Activated naive CD8-positive, alpha-beta T cell (primary cell): ENCODE measurements around the gene MAN1A1.

Experiments
- H3K27ac Mint-ChIP-seq: one replicate; pipeline ENCODE4 v1.8.0; 2021; ENCODE audit warnings: mixed read lengths
- H3K27me3 Mint-ChIP-seq: one replicate; pipeline ENCODE4 v1.8.0; 2021; ENCODE audit warnings: mixed read lengths
- H3K36me3 Mint-ChIP-seq: one replicate; pipeline ENCODE4 v1.8.0; 2021; ENCODE audit warnings: mixed read lengths
- H3K4me1 Mint-ChIP-seq: one replicate; pipeline ENCODE4 v1.8.0; 2021; ENCODE audit warnings: low read depth, mixed read lengths
- H3K4me3 Mint-ChIP-seq: one replicate; pipeline ENCODE4 v1.8.0; 2021; ENCODE audit warnings: mild to moderate bottlenecking, mixed read lengths
- H3K9me3 Mint-ChIP-seq: one replicate; pipeline ENCODE4 v1.8.0; 2021; ENCODE audit warnings: low read depth, mixed read lengths

The MAN1A1 gene

DNA sequence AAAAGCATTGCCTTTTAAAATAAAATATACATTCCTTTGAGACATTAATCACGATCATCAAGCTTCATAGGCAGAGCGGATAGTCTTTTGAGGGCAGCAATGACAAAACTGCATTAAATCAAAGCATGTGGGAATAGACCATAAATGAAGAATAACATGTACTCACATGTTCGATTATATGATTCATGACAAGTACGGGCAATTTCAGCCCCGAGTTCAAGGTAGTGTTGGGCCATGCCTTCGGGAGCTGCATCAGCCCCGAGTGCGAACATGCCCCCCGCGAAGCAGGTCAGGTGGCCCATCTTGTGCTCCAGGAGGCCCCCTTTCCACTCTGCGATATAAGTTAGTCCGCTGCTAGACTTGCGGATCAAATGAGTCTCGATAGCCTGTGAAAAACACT lies 160.1 kb downstream of the MAN1A1 start:
- Mint-ChIP-seq H3K4me3 (no peak overlapping the region), H3K27ac (no peak overlapping the region), H3K4me1 (no peaks in the 10 kb centered on the region), H3K27me3 (no peaks in the 10 kb centered on the region), H3K9me3 (no peaks in the 10 kb centered on the region), H3K36me3 (peaks cover 39% of the 10 kb centered on the region)

DNA sequence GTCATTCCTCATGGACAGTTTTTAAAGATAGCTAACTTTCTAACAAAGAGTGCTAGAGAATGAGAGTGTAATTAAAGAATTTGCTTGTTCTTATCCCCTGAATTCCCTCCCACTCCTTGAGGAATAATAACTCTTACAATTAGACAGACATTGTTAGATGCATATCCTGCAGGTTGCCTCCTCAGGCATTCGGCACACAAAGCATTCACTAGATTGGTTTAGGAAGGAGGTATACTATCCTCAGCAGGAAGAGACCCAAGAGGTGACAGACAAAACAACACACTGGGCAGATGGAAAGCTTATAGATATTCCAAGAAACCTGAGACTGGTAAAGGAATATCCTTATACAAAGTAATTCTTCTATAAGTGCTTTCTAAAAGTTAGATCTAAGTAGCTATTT lies 162.0 kb downstream of the MAN1A1 start:
- no peaks in the 10 kb centered on the region for H3K9me3 Mint-ChIP-seq
- peaks cover 43% of the 10 kb centered on the region for H3K36me3 Mint-ChIP-seq
- H3K4me3 Mint-ChIP-seq, result no peak overlapping the region
- H3K27ac Mint-ChIP-seq, result no peak overlapping the region
- H3K4me1 Mint-ChIP-seq, result no peaks in the 10 kb centered on the region
- no peaks in the 10 kb centered on the region for H3K27me3 Mint-ChIP-seq

DNA sequence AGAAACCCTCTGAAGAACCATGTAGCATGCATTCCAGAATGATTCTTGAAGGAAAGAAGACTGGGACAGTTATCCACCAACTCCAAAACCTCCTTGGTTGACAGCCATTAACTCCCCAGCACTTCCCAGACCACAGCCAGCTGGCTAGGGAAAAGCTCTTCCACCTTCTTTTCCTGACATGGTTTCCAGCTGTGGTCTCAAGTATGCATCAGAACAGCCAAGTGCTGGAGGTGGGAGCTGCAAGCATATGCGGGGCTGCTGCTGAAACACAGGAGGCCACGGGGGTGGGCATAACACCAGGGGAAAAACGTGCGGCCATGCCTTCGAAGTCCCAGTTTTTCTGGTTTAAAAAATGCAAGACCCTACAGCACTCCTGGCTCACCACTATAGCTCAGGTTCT lies 163.1 kb downstream of the MAN1A1 start:
- H3K27me3 Mint-ChIP-seq, result no peaks in the 10 kb centered on the region
- H3K4me3 Mint-ChIP-seq, result no peak overlapping the region
- H3K9me3 Mint-ChIP-seq, result no peaks in the 10 kb centered on the region

DNA sequence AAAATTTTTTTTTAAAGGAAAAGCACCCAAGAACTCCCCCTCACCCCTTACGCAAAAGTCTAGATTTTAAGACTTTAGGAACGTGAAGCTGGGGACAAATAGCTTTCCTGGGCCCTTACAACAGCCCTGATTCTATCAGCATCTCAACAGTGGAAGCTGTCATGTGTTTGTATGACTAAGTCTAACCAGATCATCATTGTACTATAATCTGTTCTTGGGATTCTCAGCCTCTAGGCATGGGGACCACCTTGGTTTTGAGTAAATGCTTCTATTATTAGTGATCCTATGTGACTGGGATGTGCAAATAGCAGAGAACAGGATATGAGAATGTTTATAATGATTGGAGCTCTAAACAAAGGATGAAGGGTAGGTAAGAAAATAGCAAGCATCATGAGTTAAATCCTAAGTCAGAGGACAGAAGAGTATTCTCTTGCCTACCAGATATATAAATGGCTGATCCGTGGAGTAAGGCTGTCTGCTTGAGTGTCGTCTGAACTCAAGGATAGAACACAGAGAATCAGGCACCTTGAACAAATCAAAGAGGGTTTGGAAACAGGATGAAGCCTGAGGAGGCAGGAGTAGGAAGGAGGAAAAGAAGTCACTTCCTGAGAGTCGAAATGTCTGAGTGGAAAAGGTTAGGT lies 165.4 kb downstream of the MAN1A1 start:
- no peak overlapping the region for H3K4me3 Mint-ChIP-seq
- no peaks in the 10 kb centered on the region for H3K27me3 Mint-ChIP-seq
- H3K27ac Mint-ChIP-seq, result no peak overlapping the region
- peaks cover 18% of the 10 kb centered on the region for H3K4me1 Mint-ChIP-seq
- H3K36me3 Mint-ChIP-seq, result peaks cover 43% of the 10 kb centered on the region
- H3K9me3 Mint-ChIP-seq, result no peaks in the 10 kb centered on the region

More for the DNA sequence above, 163.1 kb downstream of the MAN1A1 start:
- Mint-ChIP-seq H3K27ac (no peak overlapping the region), H3K36me3 (peaks cover 44% of the 10 kb centered on the region), H3K4me1 (peaks cover 3% of the 10 kb centered on the region)

DNA sequence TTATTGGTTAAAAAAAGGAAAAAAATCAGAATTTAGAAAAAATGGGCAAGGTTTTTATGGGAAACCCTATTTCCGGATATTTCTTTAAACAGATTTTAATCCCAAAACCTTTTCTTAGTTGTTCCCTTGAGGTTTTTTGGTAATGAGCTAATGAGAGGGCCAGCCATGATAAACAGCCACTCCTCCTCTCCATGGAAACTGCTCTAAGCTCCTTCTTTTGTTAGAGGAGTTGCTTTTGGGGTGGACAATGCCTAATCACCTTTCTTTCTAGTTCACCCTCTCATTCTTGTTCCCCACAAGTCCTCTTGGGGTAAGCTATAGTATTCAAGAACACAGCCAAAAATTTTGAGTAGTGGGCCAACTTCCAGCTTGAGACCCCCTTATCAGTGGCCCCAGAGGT lies 166.1 kb downstream of the MAN1A1 start:
- H3K36me3 Mint-ChIP-seq, result peaks cover 45% of the 10 kb centered on the region
- peaks cover 18% of the 10 kb centered on the region for H3K4me1 Mint-ChIP-seq
- no peak overlapping the region for H3K4me3 Mint-ChIP-seq
- no peaks in the 10 kb centered on the region for H3K27me3 Mint-ChIP-seq
- no peak overlapping the region for H3K27ac Mint-ChIP-seq
- no peaks in the 10 kb centered on the region for H3K9me3 Mint-ChIP-seq

DNA sequence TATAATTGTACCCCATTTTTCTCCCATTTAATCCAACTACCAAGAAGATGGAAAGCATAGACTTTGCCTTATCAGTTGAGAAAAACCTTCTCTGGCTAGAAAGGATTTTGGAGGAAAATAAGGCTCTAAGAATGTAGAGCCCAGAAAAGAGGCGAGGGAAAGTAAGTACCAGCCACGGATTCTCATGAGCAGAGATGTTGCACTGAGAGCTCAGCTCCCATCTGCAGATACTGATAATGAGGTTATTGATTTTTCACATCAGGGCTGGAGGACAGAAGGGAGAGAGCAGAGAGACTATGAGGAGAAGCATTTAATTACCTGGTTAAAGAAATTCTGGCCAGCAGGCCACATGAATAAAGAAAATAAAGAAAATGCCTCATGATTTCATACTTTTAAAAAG lies 166.7 kb downstream of the MAN1A1 start:
- no peaks in the 10 kb centered on the region for H3K27me3 Mint-ChIP-seq
- no peak overlapping the region for H3K4me3 Mint-ChIP-seq
- no peak overlapping the region for H3K27ac Mint-ChIP-seq
- peaks cover 40% of the 10 kb centered on the region for H3K36me3 Mint-ChIP-seq
- no peaks in the 10 kb centered on the region for H3K9me3 Mint-ChIP-seq
- peaks cover 18% of the 10 kb centered on the region for H3K4me1 Mint-ChIP-seq

DNA sequence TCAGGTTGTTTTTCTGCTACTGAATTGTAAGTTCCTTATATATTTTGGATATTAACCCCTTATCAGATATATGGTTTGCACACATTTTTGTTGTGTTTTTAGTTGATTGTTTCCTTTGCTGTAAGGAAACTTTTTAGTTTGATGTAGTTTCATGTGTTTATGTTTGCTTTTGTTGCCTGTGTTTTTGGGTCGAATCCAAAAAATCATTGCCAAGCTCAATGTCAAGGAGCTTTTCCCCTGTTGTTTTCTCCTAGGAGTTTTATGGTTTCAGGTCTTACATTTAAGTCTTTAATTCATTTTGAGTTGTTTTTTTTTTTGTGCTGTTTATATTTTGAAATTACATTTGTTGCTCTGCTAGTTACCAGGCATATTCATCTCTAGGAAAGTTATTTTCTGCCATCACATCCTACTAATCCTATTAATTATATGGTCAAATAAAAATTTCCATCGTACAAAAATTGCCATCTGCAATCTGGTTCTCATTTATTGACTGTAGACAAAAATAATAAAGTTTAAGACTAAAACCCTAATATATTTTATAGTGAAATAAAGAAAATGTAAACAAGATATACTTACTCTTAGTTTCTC lies 167.3 kb downstream of the MAN1A1 start:
- Mint-ChIP-seq H3K9me3 (no peaks in the 10 kb centered on the region), H3K27ac (no peak overlapping the region), H3K36me3 (peaks cover 36% of the 10 kb centered on the region), H3K4me3 (no peak overlapping the region), H3K27me3 (no peaks in the 10 kb centered on the region), H3K4me1 (peaks cover 18% of the 10 kb centered on the region)

DNA sequence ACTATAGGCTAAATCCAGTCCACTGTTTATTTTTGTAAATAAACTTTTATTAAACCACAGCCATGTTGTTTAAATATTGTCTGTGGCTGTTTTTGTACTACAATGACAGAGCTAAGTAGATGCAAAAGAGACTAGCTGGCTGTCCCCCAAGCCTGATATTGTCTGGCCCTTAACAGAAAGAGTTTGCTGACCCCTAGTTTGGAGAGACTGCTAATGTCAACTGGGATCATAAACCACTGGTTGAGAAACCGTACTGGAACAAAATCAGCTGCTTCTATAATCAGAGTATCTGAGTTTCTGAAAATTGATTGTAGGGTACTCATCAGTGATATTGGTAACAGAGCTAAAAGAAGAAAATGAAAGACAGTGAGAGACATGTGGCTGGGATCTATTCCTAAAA lies 168.5 kb downstream of the MAN1A1 start:
- Mint-ChIP-seq H3K4me3 (no peak overlapping the region), H3K36me3 (peaks cover 30% of the 10 kb centered on the region), H3K4me1 (peaks cover 18% of the 10 kb centered on the region), H3K9me3 (no peaks in the 10 kb centered on the region), H3K27me3 (no peaks in the 10 kb centered on the region), H3K27ac (no peak overlapping the region)

DNA sequence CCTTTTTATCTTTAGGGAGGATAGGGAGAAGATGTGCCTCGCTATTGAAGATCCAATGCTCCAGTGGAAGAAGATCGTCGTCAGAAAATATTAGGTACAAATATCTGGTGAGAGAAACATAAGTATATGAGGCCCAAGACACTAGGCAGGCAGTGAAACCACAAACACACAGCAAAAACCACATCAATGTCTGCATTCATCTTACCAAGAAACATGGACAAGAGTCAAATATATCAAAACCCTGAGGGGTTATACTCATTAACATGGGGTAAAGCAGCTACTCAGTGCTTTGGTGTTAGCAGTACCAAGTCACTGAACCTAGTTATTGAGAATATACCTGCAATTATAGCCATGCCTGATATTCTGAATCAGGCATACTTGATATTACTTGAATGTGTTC lies 169.7 kb downstream of the MAN1A1 start:
- peaks cover 18% of the 10 kb centered on the region for H3K4me1 Mint-ChIP-seq
- H3K9me3 Mint-ChIP-seq, result no peaks in the 10 kb centered on the region
- H3K36me3 Mint-ChIP-seq, result peaks cover 26% of the 10 kb centered on the region
- no peak overlapping the region for H3K4me3 Mint-ChIP-seq
- H3K27me3 Mint-ChIP-seq, result no peaks in the 10 kb centered on the region
- H3K27ac Mint-ChIP-seq, result no peak overlapping the region

DNA sequence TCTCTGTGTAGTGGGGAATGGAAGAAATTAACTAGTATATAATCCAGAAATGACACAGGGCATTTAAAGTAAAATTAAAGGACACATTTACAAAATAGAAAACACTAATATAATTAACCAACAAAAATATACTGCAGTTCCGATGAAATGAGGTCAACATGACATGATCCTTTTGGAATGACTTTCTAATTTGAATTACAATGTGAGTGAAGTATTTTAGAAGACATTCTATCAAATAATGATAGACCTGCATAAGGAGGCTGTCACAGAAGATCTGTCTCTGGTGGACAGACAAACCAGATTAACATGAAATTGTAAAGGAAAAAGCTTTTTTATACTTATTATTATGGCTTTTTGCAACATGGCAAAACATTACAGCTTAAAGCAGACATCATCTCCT lies 170.5 kb downstream of the MAN1A1 start:
- Mint-ChIP-seq H3K4me1 (peaks cover 18% of the 10 kb centered on the region), H3K36me3 (peaks cover 23% of the 10 kb centered on the region), H3K27ac (no peak overlapping the region), H3K4me3 (no peak overlapping the region), H3K9me3 (no peaks in the 10 kb centered on the region), H3K27me3 (no peaks in the 10 kb centered on the region)

DNA sequence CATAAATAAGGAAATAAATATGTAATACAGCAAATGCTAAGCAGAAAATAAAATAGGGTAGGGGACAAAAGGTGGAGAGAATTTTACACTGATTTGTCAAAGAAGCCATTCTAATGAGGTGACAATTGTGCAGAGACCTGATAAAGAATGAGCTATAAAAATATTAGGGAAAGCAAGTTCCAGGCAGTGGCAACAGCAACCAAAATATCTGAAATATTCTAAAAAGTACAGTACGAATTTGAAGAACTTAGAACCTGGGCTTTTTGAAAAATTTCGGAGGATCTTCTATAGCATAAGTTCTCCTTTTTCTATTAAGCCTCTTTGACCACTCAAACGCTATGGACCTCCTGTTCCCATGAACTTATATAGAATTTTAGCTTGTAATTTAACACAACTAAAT lies 173.1 kb downstream of the MAN1A1 start:
- Mint-ChIP-seq H3K27me3 (no peaks in the 10 kb centered on the region), H3K27ac (no peak overlapping the region), H3K9me3 (no peaks in the 10 kb centered on the region), H3K4me3 (no peak overlapping the region), H3K36me3 (peaks cover 9% of the 10 kb centered on the region), H3K4me1 (peaks cover 15% of the 10 kb centered on the region)

DNA sequence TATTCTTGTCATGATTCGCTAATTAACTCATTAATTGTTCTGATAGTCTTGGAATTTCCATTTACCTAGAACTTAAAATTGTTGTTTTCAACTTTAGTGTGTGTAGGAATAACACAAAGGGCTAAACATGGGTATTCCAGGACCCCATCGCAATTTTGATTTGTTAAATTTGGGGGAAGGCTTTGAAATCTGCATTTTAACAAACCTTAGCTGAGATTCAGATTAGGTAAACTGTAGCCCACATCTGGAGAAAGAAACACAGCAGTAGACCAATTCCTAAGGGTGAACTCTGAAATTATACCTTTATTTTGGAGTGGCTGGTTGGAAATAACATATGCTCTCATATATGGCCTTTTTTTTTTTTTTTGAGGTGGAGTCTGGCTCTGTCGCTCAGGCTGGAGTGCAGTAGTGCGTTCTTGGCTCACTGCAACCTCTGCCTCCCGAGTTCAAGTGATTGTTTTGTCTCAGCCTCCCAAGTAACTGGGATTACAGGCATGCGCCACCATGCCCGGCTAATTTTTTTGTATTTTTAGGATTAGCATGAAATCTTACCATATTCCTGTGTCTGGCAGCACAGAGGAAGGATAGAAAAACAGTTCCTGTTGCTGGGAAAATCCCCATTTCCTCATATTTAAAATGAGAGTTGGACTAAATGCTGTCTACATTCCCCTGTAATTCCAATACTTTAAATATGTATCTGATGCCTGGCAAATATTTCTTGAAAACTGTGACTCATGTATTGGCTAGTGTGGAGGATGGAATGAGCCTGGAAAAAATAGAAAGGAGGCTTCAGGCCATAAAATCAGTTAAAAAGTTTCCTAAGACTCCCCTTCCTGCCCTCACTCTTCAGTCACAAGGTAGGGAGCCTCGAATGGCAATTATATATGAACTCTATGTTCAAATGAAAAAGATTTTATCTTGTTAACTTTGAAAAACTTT lies 174.4 kb downstream of the MAN1A1 start:
- Mint-ChIP-seq H3K9me3 (no peaks in the 10 kb centered on the region), H3K4me3 (no peak overlapping the region), H3K4me1 (peaks cover 7% of the 10 kb centered on the region), H3K27me3 (no peaks in the 10 kb centered on the region), H3K27ac (no peak overlapping the region), H3K36me3 (peaks cover 8% of the 10 kb centered on the region)

DNA sequence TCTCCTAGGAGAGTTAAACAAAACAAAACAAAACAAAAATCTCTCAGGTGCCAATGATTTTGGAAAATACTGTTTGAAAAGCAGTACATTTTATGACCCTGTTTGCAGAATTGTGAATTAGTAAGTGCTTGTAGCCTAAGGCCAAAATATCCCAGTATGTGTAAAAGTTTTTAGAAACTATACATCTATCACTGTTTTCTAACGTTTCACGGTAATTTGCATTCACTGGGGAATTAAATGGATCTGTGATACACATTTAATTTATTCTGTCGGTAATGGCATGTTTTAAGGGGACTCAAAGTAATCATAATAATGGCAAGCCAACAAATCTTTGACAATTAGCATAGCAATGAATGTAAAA lies 175.5 kb downstream of the MAN1A1 start:
- Mint-ChIP-seq H3K4me1 (no peaks in the 10 kb centered on the region), H3K27me3 (no peaks in the 10 kb centered on the region), H3K27ac (no peak overlapping the region), H3K36me3 (peaks cover 4% of the 10 kb centered on the region), H3K4me3 (no peak overlapping the region), H3K9me3 (no peaks in the 10 kb centered on the region)

DNA sequence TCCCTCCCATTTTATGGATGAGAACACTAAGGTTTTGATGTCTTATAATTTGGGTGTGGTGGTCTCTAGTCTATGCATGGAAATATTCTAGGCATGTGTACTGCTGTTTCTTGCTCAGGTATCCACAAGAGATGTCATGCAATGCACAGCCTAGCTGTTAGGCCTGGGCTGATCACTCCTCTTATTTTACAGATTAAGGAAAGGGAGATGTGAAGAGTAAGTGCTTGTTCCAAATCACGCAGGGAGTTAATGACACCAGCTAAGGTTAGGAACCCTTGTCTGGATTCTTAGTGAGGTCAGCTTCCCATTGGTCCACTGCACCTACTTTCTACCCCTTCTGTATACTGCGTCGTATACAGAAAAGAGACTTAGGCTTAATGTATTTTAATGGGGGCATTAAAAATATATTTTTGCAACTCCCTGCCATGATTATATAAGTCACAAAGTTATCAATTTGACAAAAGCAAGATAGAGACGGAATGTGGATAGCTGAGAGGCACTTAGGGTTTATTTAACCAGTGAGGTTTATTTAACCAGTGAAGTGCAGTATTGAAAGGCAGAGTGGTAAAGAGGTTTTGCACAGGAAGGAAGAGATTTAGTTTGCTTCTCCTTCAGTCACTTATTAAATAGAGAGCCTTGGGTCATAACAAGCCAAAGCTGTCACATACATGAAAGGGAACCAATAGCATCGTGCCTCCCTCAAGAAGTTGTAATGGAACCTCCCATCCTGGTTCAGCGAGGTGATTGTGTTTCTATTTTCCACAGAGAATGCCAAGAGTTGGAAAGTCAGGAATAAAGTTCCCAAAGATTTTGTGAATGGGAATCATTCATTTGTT lies 176.1 kb downstream of the MAN1A1 start:
- no peaks in the 10 kb centered on the region for H3K4me1 Mint-ChIP-seq
- no peaks in the 10 kb centered on the region for H3K27me3 Mint-ChIP-seq
- H3K27ac Mint-ChIP-seq, result no peak overlapping the region
- no peaks in the 10 kb centered on the region for H3K9me3 Mint-ChIP-seq
- H3K4me3 Mint-ChIP-seq, result no peak overlapping the region
- H3K36me3 Mint-ChIP-seq, result no peaks in the 10 kb centered on the region

DNA sequence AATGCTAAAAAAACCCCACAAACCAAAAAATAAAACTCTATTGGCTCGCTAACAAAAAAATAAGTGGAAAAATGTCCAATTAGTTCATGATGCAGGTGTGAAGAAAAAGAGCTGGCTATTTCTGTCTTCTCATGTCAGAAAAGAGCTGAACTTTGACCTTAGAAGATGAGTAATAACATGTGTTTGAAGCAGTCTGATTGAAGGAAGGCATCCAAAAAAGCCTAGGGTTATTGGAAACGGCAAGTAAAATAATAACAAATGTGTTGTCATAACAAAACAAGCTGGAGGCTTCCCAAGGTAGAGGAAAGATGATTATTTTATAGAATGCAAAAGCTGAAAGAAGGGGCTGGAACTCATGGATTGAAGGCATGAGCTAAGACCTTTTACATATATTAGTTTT lies 176.7 kb downstream of the MAN1A1 start:
- Mint-ChIP-seq H3K36me3 (no peaks in the 10 kb centered on the region), H3K27ac (no peak overlapping the region), H3K9me3 (no peaks in the 10 kb centered on the region), H3K27me3 (no peaks in the 10 kb centered on the region), H3K4me1 (no peaks in the 10 kb centered on the region), H3K4me3 (no peak overlapping the region)
